HFFc6 (cell line): ENCODE data around the gene NATD1. TPM values are rescaled to one million over a fixed set of nuclear protein-coding genes. Genes with fewer than 3 reads are reported as not detected.

ENCODE experiments used
- DNase-seq: peaks from one replicate; pipeline ENCODE4 v3.0.0-alpha.2; 2018
- H3K27ac Mint-ChIP-seq: 2 replicates; pipeline ENCODE4 v1.8.0; 2020; ENCODE audit warnings: mild to moderate bottlenecking, mixed read lengths
- H3K27me3 Mint-ChIP-seq: 2 replicates; pipeline ENCODE4 v1.8.0; 2021; ENCODE audit warnings: mild to moderate bottlenecking, moderate library complexity, mixed read lengths; ENCODE audit not compliant: insufficient read depth
- H3K36me3 Mint-ChIP-seq: 2 replicates; pipeline ENCODE4 v1.8.0; 2021; ENCODE audit warnings: low read depth, mixed read lengths
- H3K4me1 Mint-ChIP-seq: 2 replicates; pipeline ENCODE4 v1.8.0; 2020; ENCODE audit warnings: low read depth, mixed read lengths
- H3K4me3 Mint-ChIP-seq: 2 replicates; pipeline ENCODE4 v1.8.0; 2020; ENCODE audit warnings: mild to moderate bottlenecking, moderate library complexity, mixed read lengths
- H3K9me3 Mint-ChIP-seq: 2 replicates; pipeline ENCODE4 v1.8.0; 2020; ENCODE audit warnings: mild to moderate bottlenecking, mixed read lengths
- total RNA-seq, 6 experiments: library from RNA; stranded (reverse); fragmentation: NEBNext Ultra II Directional; extraction: Animal tissue kit (Norgen Biotek cat#: 25700); gene quantifications; 2 replicates in 1 of 6; 3 replicates in 5 of 6; pipeline ENCODE4 v1.2.3, GENCODE V29; 2021
- TF ChIP-seq, protein P1 (sequence below): fragments of 200-600 bp; sonication (generic); IDR thresholded peaks from 2 replicates; pipeline ENCODE4 v1.5.0; 2021; ENCODE audit warnings: antibody characterized with exemption, mild to moderate bottlenecking

NATD1 gene
- total RNA-seq, 6 experiments from 2014 or later, result 3.7 to 7.9 (median 4.1) TPM

- DNase-seq, result no peak
- Mint-ChIP-seq H3K4me1 (peaks cover 64% of the 10 kb centered on the region), H3K27me3 (peaks cover 2% of the 10 kb centered on the region), H3K9me3 (no peaks in the 10 kb centered on the region), H3K27ac (no peak overlapping the region), H3K36me3 (no peaks in the 10 kb centered on the region), H3K4me3 (no peak overlapping the region)
- TF ChIP-seq, protein P1, sequence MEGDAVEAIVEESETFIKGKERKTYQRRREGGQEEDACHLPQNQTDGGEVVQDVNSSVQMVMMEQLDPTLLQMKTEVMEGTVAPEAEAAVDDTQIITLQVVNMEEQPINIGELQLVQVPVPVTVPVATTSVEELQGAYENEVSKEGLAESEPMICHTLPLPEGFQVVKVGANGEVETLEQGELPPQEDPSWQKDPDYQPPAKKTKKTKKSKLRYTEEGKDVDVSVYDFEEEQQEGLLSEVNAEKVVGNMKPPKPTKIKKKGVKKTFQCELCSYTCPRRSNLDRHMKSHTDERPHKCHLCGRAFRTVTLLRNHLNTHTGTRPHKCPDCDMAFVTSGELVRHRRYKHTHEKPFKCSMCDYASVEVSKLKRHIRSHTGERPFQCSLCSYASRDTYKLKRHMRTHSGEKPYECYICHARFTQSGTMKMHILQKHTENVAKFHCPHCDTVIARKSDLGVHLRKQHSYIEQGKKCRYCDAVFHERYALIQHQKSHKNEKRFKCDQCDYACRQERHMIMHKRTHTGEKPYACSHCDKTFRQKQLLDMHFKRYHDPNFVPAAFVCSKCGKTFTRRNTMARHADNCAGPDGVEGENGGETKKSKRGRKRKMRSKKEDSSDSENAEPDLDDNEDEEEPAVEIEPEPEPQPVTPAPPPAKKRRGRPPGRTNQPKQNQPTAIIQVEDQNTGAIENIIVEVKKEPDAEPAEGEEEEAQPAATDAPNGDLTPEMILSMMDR, result no peak
Measured at GRCh38 chr17:21279198-21279535, 26.0 kb upstream of the NATD1 start.

DNA sequence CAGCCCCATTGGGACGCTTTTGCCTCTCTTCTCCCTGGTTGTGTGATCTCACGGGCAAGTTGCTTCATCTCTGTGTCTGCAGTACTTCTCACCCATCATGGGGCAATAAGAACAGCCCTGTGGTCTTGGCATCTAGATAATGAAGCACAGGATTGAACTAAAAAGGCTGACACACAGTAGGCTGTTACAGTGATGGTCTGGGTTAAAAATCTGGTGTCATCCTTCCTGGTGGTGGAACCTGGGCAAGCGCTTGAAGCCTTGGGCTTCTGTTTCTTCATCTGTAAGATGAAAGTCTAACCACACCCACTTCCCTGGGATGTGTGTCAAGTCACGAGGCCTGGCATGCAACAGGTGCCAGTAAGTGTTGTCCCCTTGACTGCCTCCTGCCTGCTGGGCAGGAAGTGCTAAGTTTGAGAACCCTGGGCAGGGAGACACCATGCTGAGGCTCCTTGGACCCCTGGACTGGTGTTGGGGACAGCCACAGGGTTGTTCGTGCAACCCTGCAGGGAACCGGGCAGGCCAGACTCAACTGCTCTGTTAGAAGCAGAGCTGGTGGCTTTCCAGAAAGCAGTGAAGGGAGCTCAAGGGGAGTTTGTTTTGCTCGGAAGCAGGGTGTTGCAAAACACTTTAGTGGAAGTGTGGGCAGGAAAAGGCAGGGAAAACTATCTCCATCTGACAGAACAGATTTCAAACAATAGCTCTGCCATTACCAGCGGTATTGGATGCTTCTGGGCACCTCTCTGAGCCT lies 25.4 kb upstream of the NATD1 start:
- Mint-ChIP-seq H3K9me3 (no peaks in the 10 kb centered on the region), H3K36me3 (no peaks in the 10 kb centered on the region), H3K27me3 (peaks cover 2% of the 10 kb centered on the region), H3K27ac (no peak overlapping the region), H3K4me3 (no peak overlapping the region), H3K4me1 (peaks cover 62% of the 10 kb centered on the region)
- DNase-seq, result no peak
- TF ChIP-seq, protein P1, result 0 out of 2 replicates have a peak, but pooled peaks have one; percentile 19

DNA sequence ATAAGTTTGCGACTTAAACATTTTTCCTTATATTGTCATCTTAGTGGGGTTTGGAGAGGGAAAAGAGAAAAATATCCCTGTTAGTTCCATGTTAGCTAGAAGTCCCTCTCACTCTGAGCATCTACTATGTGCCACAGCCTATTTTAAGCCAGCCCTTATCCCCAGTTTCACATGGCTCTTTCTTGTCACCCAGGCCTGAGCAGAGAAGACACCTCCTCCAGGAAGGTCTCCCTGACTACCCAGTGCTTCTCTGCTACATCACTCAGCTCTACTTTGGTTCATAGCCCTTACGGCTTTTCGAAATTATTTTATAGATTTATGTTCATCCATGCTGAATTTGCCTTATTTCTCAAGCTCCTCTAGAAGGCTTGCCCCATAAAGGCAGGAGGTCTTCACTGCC lies 24.1 kb upstream of the NATD1 start:
- Mint-ChIP-seq H3K27me3 (peaks cover 2% of the 10 kb centered on the region), H3K27ac (no peak overlapping the region), H3K9me3 (no peaks in the 10 kb centered on the region), H3K36me3 (no peaks in the 10 kb centered on the region), H3K4me1 (peaks cover 50% of the 10 kb centered on the region), H3K4me3 (no peak overlapping the region)
- TF ChIP-seq, protein P1, result no peak
- DNase-seq, result no peak

DNA sequence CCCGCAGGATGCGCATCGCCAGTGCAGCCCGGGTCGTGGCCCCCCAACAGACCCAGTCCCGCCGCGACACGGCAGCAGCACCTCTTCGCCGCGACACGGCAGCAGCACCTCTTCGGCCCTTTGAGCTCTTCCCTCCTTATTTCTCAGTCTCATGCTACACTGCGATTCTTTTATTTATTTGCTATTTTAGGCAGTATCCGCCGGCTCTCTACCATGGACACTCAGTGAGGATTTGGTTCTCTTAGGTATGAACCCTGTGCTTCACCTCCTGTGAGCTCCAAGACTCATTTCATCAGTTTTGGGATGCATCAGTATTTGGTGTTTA lies 23.0 kb upstream of the NATD1 start:
- no peak for DNase-seq
- peak overlapping the region; percentile 85 for H3K4me3 Mint-ChIP-seq
- no peaks in the 10 kb centered on the region for H3K9me3 Mint-ChIP-seq
- TF ChIP-seq, protein P1, result no peak
- no peaks in the 10 kb centered on the region for H3K36me3 Mint-ChIP-seq
- no peaks in the 10 kb centered on the region; the same call in 1 of the 2 replicates for H3K27me3 Mint-ChIP-seq
- peaks cover 39% of the 10 kb centered on the region for H3K4me1 Mint-ChIP-seq
- no peak overlapping the region for H3K27ac Mint-ChIP-seq

GRCh38 chr17:21275579-21276263 lies 22.5 kb upstream of the NATD1 start:
- Mint-ChIP-seq H3K27ac (no peak overlapping the region; the same call in 1 of the 2 replicates), H3K27me3 (no peaks in the 10 kb centered on the region; the same call in 1 of the 2 replicates), H3K36me3 (no peaks in the 10 kb centered on the region), H3K9me3 (no peaks in the 10 kb centered on the region), H3K4me3 (peak overlapping the region; percentile 85), H3K4me1 (peaks cover 38% of the 10 kb centered on the region)
- peak; percentile 81 for DNase-seq
- TF ChIP-seq, protein P1, result peak; percentile 43
